GM21423 (cell line): ENCODE results near the gene DCP1B.

Source experiments
- ATAC-seq: cut with Tn5 transposase; IDR thresholded peaks from one replicate; pipeline ENCODE4 v1.9.1; 2021; ENCODE audit warnings: mild to moderate bottlenecking, moderate library complexity; ENCODE audit not compliant: unreplicated experiment

Gene DCP1B

DNA sequence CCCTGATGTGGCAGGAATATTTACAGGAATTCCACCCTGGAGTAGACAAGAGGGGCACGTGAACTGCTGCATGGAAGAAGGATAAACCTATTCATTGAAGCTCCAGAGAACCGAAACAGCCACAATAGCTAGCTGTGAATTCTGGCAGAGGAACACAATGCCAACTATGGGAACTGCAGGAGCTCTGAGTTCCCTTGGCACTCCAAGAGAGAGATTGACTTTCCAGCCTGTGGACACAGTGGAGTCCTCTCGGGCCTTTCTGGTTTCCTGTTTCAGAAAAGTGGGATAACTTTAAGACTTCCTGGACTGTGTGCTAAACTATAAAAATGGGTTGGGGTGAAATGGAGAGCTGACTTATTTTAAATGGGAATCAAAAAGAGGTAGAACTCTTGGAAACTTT is 97.7 kb downstream of the DCP1B start:
- ATAC-seq: no peak

DNA sequence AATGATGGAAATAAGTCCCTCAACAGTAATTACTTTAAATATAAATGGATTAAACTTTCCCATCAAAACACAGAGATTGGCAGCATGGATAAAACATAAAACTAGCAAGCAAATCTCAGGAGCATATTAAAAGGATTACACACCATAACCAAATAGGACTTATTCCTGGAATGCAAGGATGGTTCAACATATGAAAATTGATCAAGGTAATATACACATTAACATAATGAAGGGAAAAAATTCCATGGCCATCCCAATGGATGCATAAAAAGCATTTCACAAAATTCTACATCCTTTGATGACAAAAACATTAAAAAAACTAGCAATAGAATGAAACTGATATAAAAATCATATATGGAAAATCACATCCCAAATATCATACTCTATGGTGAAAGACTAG is 99.4 kb downstream of the DCP1B start:
- ATAC-seq: no peak

DNA sequence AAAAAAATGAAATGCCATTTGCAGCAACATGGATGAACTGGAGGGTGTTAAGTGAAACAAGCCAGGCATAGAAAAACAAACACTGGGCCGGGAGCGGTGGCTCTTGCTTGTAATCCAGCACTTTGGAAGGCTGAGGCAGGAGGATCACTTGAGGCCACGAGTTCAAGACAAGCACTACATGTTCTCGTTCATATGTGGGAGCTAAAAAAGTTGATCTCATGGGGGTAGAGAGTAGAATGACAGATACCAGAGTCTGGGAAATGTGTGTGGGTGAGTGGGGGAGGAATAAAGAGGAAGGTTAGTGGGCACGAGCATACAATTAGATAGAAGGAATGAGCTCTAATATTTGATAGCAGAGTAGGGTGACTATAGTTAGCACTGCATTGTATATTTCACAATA is 107.3 kb downstream of the DCP1B start:
- ATAC-seq: no peak
